WTC11 (cell line): ENCODE results near the gene SPACA7.

Experiments used
- ESRRA ChIP-seq: sonication (generic); formaldehyde crosslinking; IDR thresholded peaks from 2 replicates; pipeline ENCODE4 v1.8.1; 2022; ENCODE audit warnings: mild to moderate bottlenecking, missing genetic modification reagents, borderline replicate concordance
- TF ChIP-seq, protein P1 (sequence below): sonication (generic); formaldehyde crosslinking; IDR thresholded peaks from 2 replicates; pipeline ENCODE4 v1.8.1; 2022; ENCODE audit warnings: mild to moderate bottlenecking, moderate library complexity, missing genetic modification reagents
- TF ChIP-seq, protein P2 (sequence below): fragments of 250-450 bp; sonication (Bioruptor Pico); IDR thresholded peaks from 2 replicates; pipeline ENCODE4 v2.1.2; 2022; ENCODE audit warnings: mild to moderate bottlenecking, moderate library complexity

- TF ChIP-seq, protein P1, sequence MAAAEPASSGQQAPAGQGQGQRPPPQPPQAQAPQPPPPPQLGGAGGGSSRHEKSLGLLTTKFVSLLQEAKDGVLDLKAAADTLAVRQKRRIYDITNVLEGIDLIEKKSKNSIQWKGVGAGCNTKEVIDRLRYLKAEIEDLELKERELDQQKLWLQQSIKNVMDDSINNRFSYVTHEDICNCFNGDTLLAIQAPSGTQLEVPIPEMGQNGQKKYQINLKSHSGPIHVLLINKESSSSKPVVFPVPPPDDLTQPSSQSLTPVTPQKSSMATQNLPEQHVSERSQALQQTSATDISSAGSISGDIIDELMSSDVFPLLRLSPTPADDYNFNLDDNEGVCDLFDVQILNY (CRISPR knock-in tag), result no peak
- no peak for TF ChIP-seq ESRRA (CRISPR knock-in tag)
- TF ChIP-seq, protein P2, sequence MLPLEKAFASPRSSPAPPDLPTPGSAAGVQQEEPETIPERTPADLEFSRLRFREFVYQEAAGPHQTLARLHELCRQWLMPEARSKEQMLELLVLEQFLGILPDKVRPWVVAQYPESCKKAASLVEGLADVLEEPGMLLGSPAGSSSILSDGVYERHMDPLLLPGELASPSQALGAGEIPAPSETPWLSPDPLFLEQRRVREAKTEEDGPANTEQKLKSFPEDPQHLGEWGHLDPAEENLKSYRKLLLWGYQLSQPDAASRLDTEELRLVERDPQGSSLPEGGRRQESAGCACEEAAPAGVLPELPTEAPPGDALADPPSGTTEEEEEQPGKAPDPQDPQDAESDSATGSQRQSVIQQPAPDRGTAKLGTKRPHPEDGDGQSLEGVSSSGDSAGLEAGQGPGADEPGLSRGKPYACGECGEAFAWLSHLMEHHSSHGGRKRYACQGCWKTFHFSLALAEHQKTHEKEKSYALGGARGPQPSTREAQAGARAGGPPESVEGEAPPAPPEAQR (CRISPR knock-in tag), result no peak
These were observed 81.3 kb downstream of the SPACA7 start for GRCh38 chr13:112457485-112457884.
